Vagina (tissue), 2 donors: ENCODE data around the gene OPALIN. TPM values are rescaled to one million over a fixed set of nuclear protein-coding genes. Genes with fewer than 3 reads are reported as not detected.

Source experiments
- DNase-seq, 2 donors: peaks; one replicate each; pipeline ENCODE4 v3.0.0-alpha.2; 2017; ENCODE audit errors: extremely low spot score in 2 of 2
- H3K27ac ChIP-seq: fragments of 200-600 bp; sonication (generic); one replicate; pipeline ENCODE4 v1.5.1; 2019
- H3K27me3 ChIP-seq: fragments of 200-600 bp; sonication (generic); one replicate; pipeline ENCODE4 v1.5.1; 2019
- H3K36me3 ChIP-seq, 2 donors: fragments of 200-600 bp; sonication (generic); one replicate each; pipeline ENCODE4 v1.5.1; 2017 to 2019
- H3K4me1 ChIP-seq: fragments of 200-600 bp; sonication (generic); one replicate; pipeline ENCODE4 v1.5.1; 2019
- H3K4me3 ChIP-seq, 2 donors: fragments of 200-600 bp; sonication (generic); 1 replicate in 1 of 2; 2 replicates in 1 of 2; pipeline ENCODE4 v1.5.1; 2016 to 2019
- H3K9me3 ChIP-seq: fragments of 200-600 bp; sonication (generic); one replicate; pipeline ENCODE4 v1.5.1; 2019
- POLR2A ChIP-seq, 2 donors: fragments of 450-650 bp; IDR thresholded peaks; one replicate each; pipeline ENCODE4 v1.6.1; 2017; ENCODE audit warnings: antibody characterized with exemption in 2 of 2, mild to moderate bottlenecking in 2 of 2, moderate library complexity in 2 of 2
- POLR2AphosphoS5 ChIP-seq, 2 donors: sonication (generic); formaldehyde crosslinking; IDR thresholded peaks; one replicate each; pipeline ENCODE4 v1.9.0; 2017; ENCODE audit warnings: antibody characterized with exemption in 2 of 2, mild to moderate bottlenecking in 2 of 2, low read depth in 1 of 2; ENCODE audit not compliant: insufficient read depth in 1 of 2
- intact Hi-C: fragments of 100-400 bp; cut with DNase I; formaldehyde crosslinking; loops from one replicate; pipeline ENCODE4 v1.15.1; 2023
- total RNA-seq: library from RNA; depleted of rRNA; stranded (reverse); fragments of >200 nt; gene quantifications from one replicate; pipeline ENCODE4 v1.2.3, GENCODE V29; 2016
- TF ChIP-seq, protein P1 (sequence below), 3 experiments: fragments of 450-650 bp in 2 of 3; fragments of 200-600 bp in 1 of 3; sonication (generic) in 1 of 3; IDR thresholded peaks; one replicate each; pipeline ENCODE4 v1.5.1; 2017 to 2019; ENCODE audit warnings: antibody characterized with exemption in 3 of 3, mild to moderate bottlenecking in 2 of 3, moderate library complexity in 2 of 3

The OPALIN gene
- total RNA-seq, 1 donor from 2014 or later: not detected

DNA sequence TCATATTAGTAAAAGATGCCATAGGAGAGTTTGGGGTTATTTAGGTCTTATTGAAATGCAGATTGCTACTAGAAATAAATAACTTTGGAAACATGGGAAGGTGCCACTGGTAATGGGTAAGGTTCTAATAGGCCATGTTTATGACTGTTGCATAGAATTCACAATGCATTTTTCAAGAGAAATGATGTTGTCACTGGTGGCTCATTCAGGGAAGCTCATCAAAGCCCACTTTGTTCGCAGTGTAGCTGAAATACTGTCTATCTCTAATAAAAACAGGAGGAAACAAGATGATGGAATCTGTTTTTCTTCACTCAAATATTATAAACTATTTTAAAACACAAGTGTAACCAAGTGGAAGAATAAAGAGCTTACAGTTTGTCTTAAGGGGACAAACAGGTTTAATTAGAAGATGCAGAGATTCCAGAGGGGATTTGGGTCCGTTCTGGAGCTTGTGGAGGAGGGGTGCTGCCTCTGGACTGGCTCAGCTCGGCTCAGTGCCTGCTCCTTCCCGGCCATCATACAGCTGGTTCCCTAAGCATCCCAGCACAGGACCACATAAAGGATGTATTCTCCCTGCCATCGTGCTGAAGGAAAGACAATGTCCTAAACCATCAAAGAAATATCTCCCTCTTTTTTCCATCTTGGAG, 20.4 kb downstream of the OPALIN start:
- Histone ChIP-seq H3K27ac (no peak overlapping the region), H3K36me3 (no peaks in the 10 kb centered on the region), H3K9me3 (no peaks in the 10 kb centered on the region), H3K4me1 (no peaks in the 10 kb centered on the region), H3K27me3 (no peaks in the 10 kb centered on the region), H3K4me3 (no peak overlapping the region)
- intact Hi-C loops: no loop called here
- TF ChIP-seq POLR2A (IDR thresholded peaks at IDR 0.05): no peak
- TF ChIP-seq, protein P1, sequence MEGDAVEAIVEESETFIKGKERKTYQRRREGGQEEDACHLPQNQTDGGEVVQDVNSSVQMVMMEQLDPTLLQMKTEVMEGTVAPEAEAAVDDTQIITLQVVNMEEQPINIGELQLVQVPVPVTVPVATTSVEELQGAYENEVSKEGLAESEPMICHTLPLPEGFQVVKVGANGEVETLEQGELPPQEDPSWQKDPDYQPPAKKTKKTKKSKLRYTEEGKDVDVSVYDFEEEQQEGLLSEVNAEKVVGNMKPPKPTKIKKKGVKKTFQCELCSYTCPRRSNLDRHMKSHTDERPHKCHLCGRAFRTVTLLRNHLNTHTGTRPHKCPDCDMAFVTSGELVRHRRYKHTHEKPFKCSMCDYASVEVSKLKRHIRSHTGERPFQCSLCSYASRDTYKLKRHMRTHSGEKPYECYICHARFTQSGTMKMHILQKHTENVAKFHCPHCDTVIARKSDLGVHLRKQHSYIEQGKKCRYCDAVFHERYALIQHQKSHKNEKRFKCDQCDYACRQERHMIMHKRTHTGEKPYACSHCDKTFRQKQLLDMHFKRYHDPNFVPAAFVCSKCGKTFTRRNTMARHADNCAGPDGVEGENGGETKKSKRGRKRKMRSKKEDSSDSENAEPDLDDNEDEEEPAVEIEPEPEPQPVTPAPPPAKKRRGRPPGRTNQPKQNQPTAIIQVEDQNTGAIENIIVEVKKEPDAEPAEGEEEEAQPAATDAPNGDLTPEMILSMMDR (IDR thresholded peaks at IDR 0.05): no peak
- no peak for TF ChIP-seq POLR2AphosphoS5 (IDR thresholded peaks at IDR 0.05; ENCODE audit: insufficient read depth in 1 of 2, low read depth in 1 of 2)
- DNase-seq: no peak

DNA sequence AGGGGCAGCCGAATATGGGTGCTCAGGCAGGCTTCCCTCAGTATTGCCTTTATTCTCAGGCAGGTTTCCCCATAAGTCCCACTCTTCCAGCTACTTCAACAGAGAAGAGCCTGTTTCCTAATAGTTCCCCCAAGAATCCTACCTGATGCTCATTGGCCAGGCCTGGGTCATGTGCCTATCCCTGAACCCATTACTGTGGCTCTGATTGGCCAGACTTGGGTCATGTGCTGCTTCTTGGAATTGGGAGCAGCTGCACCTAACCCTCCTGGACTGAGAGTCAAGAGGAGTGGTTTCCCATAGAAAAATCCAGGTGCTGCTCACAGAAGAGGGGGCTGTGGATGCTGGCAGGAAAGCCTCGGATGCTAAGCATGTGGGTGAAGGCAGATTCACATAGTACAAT, 21.7 kb downstream of the OPALIN start:
- H3K4me3 ChIP-seq: no peak overlapping the region
- TF ChIP-seq, protein P1 (IDR thresholded peaks at IDR 0.05): no peak
- TF ChIP-seq POLR2A (IDR thresholded peaks at IDR 0.05) (no peak), POLR2AphosphoS5 (IDR thresholded peaks at IDR 0.05; ENCODE audit: insufficient read depth in 1 of 2, low read depth in 1 of 2) (no peak)
- no peaks in the 10 kb centered on the region for H3K9me3 ChIP-seq
- H3K36me3 ChIP-seq: no peaks in the 10 kb centered on the region
- intact Hi-C loops: no loop called here
- no peak overlapping the region for H3K27ac ChIP-seq
- DNase-seq: no peak
- no peaks in the 10 kb centered on the region for H3K4me1 ChIP-seq
- H3K27me3 ChIP-seq: no peaks in the 10 kb centered on the region

DNA sequence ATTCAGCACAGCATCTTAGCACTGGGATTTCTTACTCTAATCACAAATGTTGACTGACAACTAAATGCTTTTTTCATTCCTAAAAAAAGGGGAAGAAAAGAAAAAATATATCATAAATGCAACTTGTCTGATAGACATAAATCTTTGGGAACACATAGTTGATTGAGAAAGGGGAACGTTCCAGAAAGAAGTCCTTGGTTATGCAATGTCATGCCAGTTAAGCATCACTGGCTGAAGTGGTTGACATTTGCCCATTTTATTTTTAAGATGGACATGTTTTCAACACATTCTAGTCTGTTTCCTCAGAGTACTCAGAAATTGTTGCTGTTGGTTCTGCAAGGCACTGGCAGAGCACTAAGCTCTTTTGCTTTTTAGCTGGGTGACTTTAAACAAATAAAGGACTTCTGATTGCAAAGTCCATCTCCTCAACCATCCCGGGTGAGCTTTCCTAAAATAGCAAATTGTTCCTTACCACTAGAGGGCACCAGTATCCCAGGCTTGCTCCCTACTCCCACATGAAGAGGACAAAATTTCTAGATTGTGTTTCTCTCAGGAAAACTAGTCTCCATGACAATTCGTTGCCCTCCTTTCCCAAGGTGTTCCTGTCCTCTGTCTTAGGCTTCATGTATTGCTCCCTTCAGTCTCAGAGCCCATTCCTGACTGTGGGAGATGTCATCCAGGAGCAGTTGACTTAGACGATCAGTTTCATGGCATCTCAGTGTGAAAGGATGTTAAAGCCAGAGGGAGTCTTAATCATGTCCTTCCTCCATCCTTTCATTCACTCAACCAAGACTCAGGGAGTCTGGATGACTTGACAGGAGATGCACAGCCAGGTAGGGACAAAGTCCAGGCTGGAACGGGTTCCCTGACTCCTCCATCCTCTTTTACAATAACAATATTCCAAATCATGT, 23.9 kb downstream of the OPALIN start:
- TF ChIP-seq POLR2A (IDR thresholded peaks at IDR 0.05): no peak
- TF ChIP-seq, protein P1 (IDR thresholded peaks at IDR 0.05): peak in 2 of 3 experiments; percentile 23 to 24
- no peak for TF ChIP-seq POLR2AphosphoS5 (IDR thresholded peaks at IDR 0.05; ENCODE audit: insufficient read depth in 1 of 2, low read depth in 1 of 2)
- H3K9me3 ChIP-seq: no peaks in the 10 kb centered on the region
- DNase-seq: no peak
- no peak overlapping the region for H3K27ac ChIP-seq
- intact Hi-C loops: no loop called here
- no peaks in the 10 kb centered on the region for H3K4me1 ChIP-seq
- no peaks in the 10 kb centered on the region for H3K36me3 ChIP-seq
- H3K27me3 ChIP-seq: no peaks in the 10 kb centered on the region
- H3K4me3 ChIP-seq: no peak overlapping the region

DNA sequence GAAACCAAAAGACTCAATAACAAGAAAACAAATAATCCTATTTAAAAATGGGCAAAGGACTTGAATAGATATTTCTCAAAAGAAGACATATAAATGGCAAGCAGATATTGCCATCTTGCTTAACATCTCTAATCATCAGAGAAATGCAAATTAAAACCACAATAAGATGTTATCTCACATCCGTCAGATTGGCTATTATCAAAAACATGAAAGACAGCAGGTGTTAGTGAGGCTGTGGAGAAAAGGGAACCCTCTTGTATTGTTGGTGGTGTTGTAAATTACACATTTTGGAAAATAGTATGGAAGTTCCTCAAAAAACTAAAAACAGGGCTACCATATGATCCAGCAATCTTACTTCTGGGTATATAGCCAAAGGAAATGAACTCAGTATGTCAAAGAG, 25.7 kb downstream of the OPALIN start:
- H3K9me3 ChIP-seq: no peaks in the 10 kb centered on the region
- intact Hi-C loops: no loop called here
- no peaks in the 10 kb centered on the region for H3K4me1 ChIP-seq
- TF ChIP-seq, protein P1 (IDR thresholded peaks at IDR 0.05): no peak
- TF ChIP-seq POLR2AphosphoS5 (IDR thresholded peaks at IDR 0.05; ENCODE audit: insufficient read depth in 1 of 2, low read depth in 1 of 2) (no peak), POLR2A (IDR thresholded peaks at IDR 0.05) (no peak)
- no peaks in the 10 kb centered on the region for H3K36me3 ChIP-seq
- DNase-seq: no peak
- no peak overlapping the region for H3K27ac ChIP-seq
- no peak overlapping the region for H3K4me3 ChIP-seq
- H3K27me3 ChIP-seq: no peaks in the 10 kb centered on the region

DNA sequence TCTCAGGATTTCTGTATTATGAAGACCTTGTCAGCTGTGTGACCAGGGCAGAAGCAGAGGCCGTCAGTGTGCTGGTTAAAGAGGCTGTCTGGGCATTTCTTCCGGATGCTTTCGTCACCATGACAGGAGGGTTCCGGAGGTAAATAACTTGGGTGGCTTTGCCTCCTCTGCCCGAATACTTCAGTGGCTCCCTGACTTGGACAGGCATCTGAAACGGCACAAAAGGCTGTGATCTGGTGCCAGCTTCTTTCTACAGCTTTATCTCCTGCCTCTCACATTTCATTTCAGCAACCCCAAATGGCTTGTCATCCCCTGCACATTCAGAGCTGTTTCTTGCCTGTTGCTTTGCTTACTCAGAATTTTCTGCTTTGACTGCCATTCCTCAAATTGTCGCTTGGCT, 31.3 kb downstream of the OPALIN start:
- H3K4me1 ChIP-seq: no peaks in the 10 kb centered on the region
- H3K4me3 ChIP-seq: no peak overlapping the region
- TF ChIP-seq POLR2A (IDR thresholded peaks at IDR 0.05) (no peak), POLR2AphosphoS5 (IDR thresholded peaks at IDR 0.05; ENCODE audit: insufficient read depth in 1 of 2, low read depth in 1 of 2) (no peak)
- TF ChIP-seq, protein P1 (IDR thresholded peaks at IDR 0.05): no peak
- no peaks in the 10 kb centered on the region for H3K9me3 ChIP-seq
- no peak overlapping the region for H3K27ac ChIP-seq
- intact Hi-C loops: no loop called here
- no peaks in the 10 kb centered on the region for H3K36me3 ChIP-seq
- DNase-seq: no peak
- no peaks in the 10 kb centered on the region for H3K27me3 ChIP-seq
